Activated CD8-positive, alpha-beta T cell treated with anti-CD3 and anti-CD28 coated beads for 36 hours (primary cell): ENCODE results near the gene POLDIP3. TPM values are rescaled to one million over a fixed set of nuclear protein-coding genes. Genes with fewer than 3 reads are reported as not detected.

Experiments used
- ATAC-seq: fragments of 200-7000 bp; cut with Tn5 transposase; one replicate; pipeline ENCODE4 v1.10.0; 2021; ENCODE audit warnings: mild to moderate bottlenecking, moderate library complexity
- CTCF ChIA-PET: fragments of 350-600 bp; sonication (Branson Sonifier 250); formaldehyde crosslinking; loops from one replicate; lab custom pipeline; 2021; ENCODE audit warnings: antibody characterized with exemption; lab: Charles Lee
- POLR2A ChIA-PET: fragments of 350-600 bp; sonication (Branson Sonifier 250); formaldehyde crosslinking; loops from one replicate; lab custom pipeline; 2021; ENCODE audit warnings: antibody characterized with exemption; lab: Charles Lee
- DNase-seq: peaks from one replicate; pipeline ENCODE4 v3.0.0-alpha.2; 2020
- H3K27ac Mint-ChIP-seq: one replicate; pipeline ENCODE4 v1.8.0; 2021; ENCODE audit warnings: mild to moderate bottlenecking, mixed read lengths
- H3K27me3 Mint-ChIP-seq: one replicate; pipeline ENCODE4 v1.8.0; 2021; ENCODE audit warnings: mixed read lengths
- H3K36me3 Mint-ChIP-seq: one replicate; pipeline ENCODE4 v1.8.0; 2021; ENCODE audit warnings: low read depth, mixed read lengths
- H3K4me1 Mint-ChIP-seq: one replicate; pipeline ENCODE4 v1.8.0; 2021; ENCODE audit warnings: low read depth, mixed read lengths
- H3K4me3 Mint-ChIP-seq: one replicate; pipeline ENCODE4 v1.8.0; 2021; ENCODE audit warnings: mild to moderate bottlenecking, moderate library complexity, mixed read lengths
- H3K9me3 Mint-ChIP-seq: one replicate; pipeline ENCODE4 v1.8.0; 2021; ENCODE audit warnings: mixed read lengths
- CTCF ChIP-seq: fragments of 200-600 bp; IDR thresholded peaks from one replicate; pipeline ENCODE4 v1.8.0; 2022; ENCODE audit warnings: antibody characterized with exemption, mild to moderate bottlenecking
- intact Hi-C: fragments of 100-400 bp; cut with micrococcal nuclease; formaldehyde crosslinking; loops from one replicate; pipeline ENCODE4 v1.10.0; 2022
- total RNA-seq, 2 experiments: library from RNA; stranded (reverse); gene quantifications; one replicate each; pipeline ENCODE4 v1.2.3, GENCODE V29; 2021

Gene POLDIP3
- total RNA-seq, 2 experiments from 2014 or later = 70.2 to 71.1 TPM

GRCh38 chr22:42603427-42603826 lies 11.3 kb downstream of the POLDIP3 start:
- Mint-ChIP-seq H3K27me3 (no peaks in the 10 kb centered on the region), H3K9me3 (no peaks in the 10 kb centered on the region), H3K4me1 (peaks cover 22% of the 10 kb centered on the region), H3K27ac (no peak overlapping the region), H3K4me3 (no peak overlapping the region), H3K36me3 (peaks cover 43% of the 10 kb centered on the region)
- ATAC-seq (no peak), DNase-seq (no peak)
- intact Hi-C loops = no loop called here
- POLR2A ChIA-PET = interaction anchor here (0.6 to 0.7 kb wide), 2 partner anchors 11 to 16 kb away, joined by 3 read pairs; partner anchors contain the start of gene POLDIP3
- CTCF ChIA-PET = no interaction called here
- TF ChIP-seq CTCF = no peak

- peaks cover 20% of the 10 kb centered on the region for H3K4me1 Mint-ChIP-seq
- H3K9me3 Mint-ChIP-seq = no peaks in the 10 kb centered on the region
- H3K4me3 Mint-ChIP-seq = no peak overlapping the region
- peaks cover 39% of the 10 kb centered on the region for H3K36me3 Mint-ChIP-seq
- peak overlapping the region; percentile 20 for H3K27ac Mint-ChIP-seq
- ChIA-PET POLR2A (interaction anchor here (10.1 kb wide), 1 partner anchor 10 kb away, joined by 69 read pairs; the partner anchor contains the start of gene POLDIP3), CTCF (no interaction called here)
- H3K27me3 Mint-ChIP-seq = no peaks in the 10 kb centered on the region
- no peak for TF ChIP-seq CTCF
- DNase-seq (no peak), ATAC-seq (no peak)
- intact Hi-C loops = no loop called here
These were observed 12.2 kb downstream of the POLDIP3 start for GRCh38 chr22:42602470-42602869.

- CTCF ChIA-PET = no interaction called here
- peaks cover 44% of the 10 kb centered on the region for H3K36me3 Mint-ChIP-seq
- POLR2A ChIA-PET = interaction anchor here (0.5 to 10.1 kb wide), 2 partner anchors 11 to 17 kb away, joined by 3 to 69 read pairs; partner anchors contain the start of gene POLDIP3
- ATAC-seq = no peak
- no peak overlapping the region for H3K4me3 Mint-ChIP-seq
- DNase-seq = no peak
- H3K27ac Mint-ChIP-seq = peak overlapping the region; percentile 46
- no peaks in the 10 kb centered on the region for H3K9me3 Mint-ChIP-seq
- peaks cover 20% of the 10 kb centered on the region for H3K4me1 Mint-ChIP-seq
- no peaks in the 10 kb centered on the region for H3K27me3 Mint-ChIP-seq
- intact Hi-C loops = no loop called here
- TF ChIP-seq CTCF = no peak
These were observed 12.7 kb downstream of the POLDIP3 start for GRCh38 chr22:42601879-42602465.

- POLR2A ChIA-PET = interaction anchor here (1.2 to 10.1 kb wide), 4 partner anchors 9 to 16 kb away, joined by 4 to 69 read pairs (median 8); partner anchors contain the start of gene POLDIP3
- DNase-seq = no peak
- intact Hi-C loops = no loop called here
- CTCF ChIA-PET = interaction anchor here (1.2 kb wide), 1 partner anchor 15 kb away, joined by 4 read pairs; no protein-coding TSS in a partner anchor
- H3K36me3 Mint-ChIP-seq = peaks cover 54% of the 10 kb centered on the region
- TF ChIP-seq CTCF = no peak
- no peaks in the 10 kb centered on the region for H3K9me3 Mint-ChIP-seq
- no peak for ATAC-seq
- no peaks in the 10 kb centered on the region for H3K27me3 Mint-ChIP-seq
- H3K4me1 Mint-ChIP-seq = peaks cover 4% of the 10 kb centered on the region
- no peak overlapping the region for H3K27ac Mint-ChIP-seq
- no peak overlapping the region for H3K4me3 Mint-ChIP-seq
These were observed 17.7 kb downstream of the POLDIP3 start for GRCh38 chr22:42596863-42597530.

- TF ChIP-seq CTCF = no peak
- H3K27me3 Mint-ChIP-seq = no peaks in the 10 kb centered on the region
- ChIA-PET POLR2A (interaction anchor here (0.6 to 10.1 kb wide), 5 partner anchors 9 to 17 kb away, joined by 3 to 69 read pairs (median 6); partner anchors contain the start of gene POLDIP3), CTCF (interaction anchor here (1.2 to 1.3 kb wide), 2 partner anchors 13 to 15 kb away, joined by 3 to 4 read pairs; no protein-coding TSS in a partner anchor)
- peaks cover 50% of the 10 kb centered on the region for H3K36me3 Mint-ChIP-seq
- intact Hi-C loops = no loop called here
- no peak for ATAC-seq
- H3K27ac Mint-ChIP-seq = no peak overlapping the region
- no peaks in the 10 kb centered on the region for H3K9me3 Mint-ChIP-seq
- H3K4me3 Mint-ChIP-seq = no peak overlapping the region
- DNase-seq = no peak
- no peaks in the 10 kb centered on the region for H3K4me1 Mint-ChIP-seq
These were observed 18.3 kb downstream of the POLDIP3 start for GRCh38 chr22:42596336-42596735.
